Stimulated activated CD8-positive, alpha-beta memory T cell treated with anti-CD3 and anti-CD28 coated beads, Interleukin-7, amount 100 ng/mL, for 4 hours (primary cell): ENCODE measurements around the gene STYK1.
A peak's percentile ranks its signal among the peaks of the same experiment; 100 is the strongest.
"Not testable (repeated sequence)": the region's sequence is repeated elsewhere in the genome, so short reads cannot be mapped to it uniquely, and the experiment has no call there.

Experiments
- DNase-seq, 2 donors: peaks; one replicate each; pipeline ENCODE4 v3.0.0-alpha.2; 2020; ENCODE audit warnings: low read depth in 2 of 2

Gene STYK1

GRCh38 chr12:10689146-10689545, 15.3 kb upstream of the STYK1 start:
- no peak for DNase-seq

- no peak for DNase-seq
Measured at GRCh38 chr12:10688042-10688441, 14.2 kb upstream of the STYK1 start.

GRCh38 chr12:10672231-10672868, 1.5 kb downstream of the STYK1 start:
- peak in 1 of 2 donors; percentile 8 for DNase-seq

GRCh38 chr12:10669533-10669932, 4.3 kb downstream of the STYK1 start:
- no peak for DNase-seq

- DNase-seq: no peak
Measured at GRCh38 chr12:10668526-10668925, 5.3 kb downstream of the STYK1 start.

GRCh38 chr12:10667581-10667980, 6.3 kb downstream of the STYK1 start:
- DNase-seq: no peak

GRCh38 chr12:10664499-10664898, 9.4 kb downstream of the STYK1 start:
- DNase-seq: no peak

- no peak for DNase-seq
Measured at GRCh38 chr12:10663869-10664268, 10.0 kb downstream of the STYK1 start.

- DNase-seq: no peak
Measured at GRCh38 chr12:10661338-10661737, 12.5 kb downstream of the STYK1 start.

GRCh38 chr12:10654003-10654402, 19.8 kb downstream of the STYK1 start:
- DNase-seq: no peak

- no peak for DNase-seq
Measured at GRCh38 chr12:10652192-10652591, 21.7 kb downstream of the STYK1 start.

GRCh38 chr12:10646576-10646975, 27.3 kb downstream of the STYK1 start:
- not testable (repeated sequence) for DNase-seq

- no peak for DNase-seq
Measured at GRCh38 chr12:10645910-10646309, 27.9 kb downstream of the STYK1 start.

GRCh38 chr12:10641735-10642500, 31.9 kb downstream of the STYK1 start:
- DNase-seq: no peak

GRCh38 chr12:10638728-10639127, 35.1 kb downstream of the STYK1 start:
- no peak for DNase-seq

GRCh38 chr12:10636611-10637010, 37.2 kb downstream of the STYK1 start:
- no peak for DNase-seq

- DNase-seq: no peak
Measured at GRCh38 chr12:10636124-10636523, 37.7 kb downstream of the STYK1 start.

GRCh38 chr12:10635306-10635705, 38.5 kb downstream of the STYK1 start:
- no peak for DNase-seq

GRCh38 chr12:10634427-10634826, 39.4 kb downstream of the STYK1 start:
- no peak for DNase-seq

- DNase-seq: no peak
Measured at GRCh38 chr12:10633541-10633940, 40.3 kb downstream of the STYK1 start.

- no peak for DNase-seq
Measured at GRCh38 chr12:10632226-10632625, 41.6 kb downstream of the STYK1 start.

- no peak for DNase-seq
Measured at GRCh38 chr12:10624605-10625004, 49.2 kb downstream of the STYK1 start.

- DNase-seq: no peak
Measured at GRCh38 chr12:10623131-10623530, 50.7 kb downstream of the STYK1 start.
